GM19324 (cell line): ENCODE measurements around the gene KCNQ5.

Experiments
- ATAC-seq: cut with Tn5 transposase; IDR thresholded peaks from one replicate; pipeline ENCODE4 v1.9.1; 2021; ENCODE audit warnings: mild to moderate bottlenecking, moderate library complexity; ENCODE audit not compliant: unreplicated experiment, low FRiP score

Gene KCNQ5

DNA sequence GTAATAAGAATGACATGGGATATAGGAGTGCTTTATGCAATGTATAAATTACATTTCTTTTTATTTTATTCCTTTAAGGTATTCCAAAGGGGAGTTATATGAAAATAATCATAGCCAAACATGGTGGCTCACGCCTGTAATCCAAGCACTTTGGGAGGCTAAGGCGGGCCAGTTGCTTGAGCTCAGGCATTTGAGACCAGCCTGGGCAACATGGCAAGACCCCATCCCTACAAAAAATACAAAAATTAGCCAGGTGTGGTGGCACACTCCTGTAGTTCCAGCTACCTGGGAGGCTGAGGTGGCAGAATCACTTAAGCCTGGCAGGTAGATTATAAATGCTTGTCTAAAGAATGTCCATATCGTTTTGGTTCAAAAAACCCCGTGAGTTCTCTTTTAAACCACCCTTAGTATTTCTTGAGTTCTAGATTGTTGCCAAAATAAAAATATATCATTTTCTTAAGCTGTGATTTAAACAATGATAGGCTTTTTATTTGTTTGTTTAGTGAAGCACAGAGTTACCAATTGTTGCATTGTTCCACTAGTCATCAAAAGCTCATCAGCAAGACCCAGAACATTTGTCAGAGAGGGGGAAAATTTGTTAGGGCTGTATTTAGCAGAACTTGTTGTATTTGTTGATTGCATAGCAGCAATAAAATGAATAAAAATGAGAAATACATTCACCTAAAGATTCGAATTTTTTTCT is 457.2 kb downstream of the KCNQ5 start:
- no peak for ATAC-seq

DNA sequence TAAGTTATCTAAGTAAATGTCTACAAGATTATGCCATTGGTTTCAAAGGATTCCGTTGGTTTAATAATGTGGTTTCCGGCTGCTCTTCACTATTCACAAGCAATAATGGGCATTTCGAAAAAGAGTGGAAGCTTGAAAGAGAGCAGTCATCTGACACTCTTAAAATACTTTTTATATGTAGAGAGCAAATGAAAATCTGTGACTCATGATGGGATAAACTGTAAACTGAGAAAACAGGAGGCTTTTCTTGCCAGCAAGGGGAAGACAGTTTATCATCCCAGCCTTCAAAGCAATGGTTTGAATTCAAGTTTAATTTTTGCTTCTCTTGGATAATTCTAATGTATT is 457.7 kb downstream of the KCNQ5 start:
- ATAC-seq: no peak

DNA sequence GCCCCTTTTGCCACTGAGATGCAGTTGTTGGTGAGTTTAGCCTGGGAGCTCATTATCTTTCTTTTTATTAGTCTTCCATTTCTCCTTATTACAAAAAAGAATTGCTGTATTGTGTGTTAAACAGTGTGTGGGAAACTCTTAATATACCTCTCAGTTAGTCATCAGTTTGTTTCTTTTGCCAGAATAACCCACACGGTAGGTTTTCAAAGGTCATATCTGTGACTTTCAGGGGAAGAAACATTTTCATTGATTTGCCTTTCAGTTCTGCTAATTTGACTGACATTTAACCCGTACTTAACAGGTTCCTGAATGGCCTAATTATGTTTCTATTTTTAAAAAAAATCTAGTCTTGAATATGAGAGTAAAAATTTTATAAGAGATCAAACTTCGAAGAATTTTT is 458.1 kb downstream of the KCNQ5 start:
- no peak for ATAC-seq

DNA sequence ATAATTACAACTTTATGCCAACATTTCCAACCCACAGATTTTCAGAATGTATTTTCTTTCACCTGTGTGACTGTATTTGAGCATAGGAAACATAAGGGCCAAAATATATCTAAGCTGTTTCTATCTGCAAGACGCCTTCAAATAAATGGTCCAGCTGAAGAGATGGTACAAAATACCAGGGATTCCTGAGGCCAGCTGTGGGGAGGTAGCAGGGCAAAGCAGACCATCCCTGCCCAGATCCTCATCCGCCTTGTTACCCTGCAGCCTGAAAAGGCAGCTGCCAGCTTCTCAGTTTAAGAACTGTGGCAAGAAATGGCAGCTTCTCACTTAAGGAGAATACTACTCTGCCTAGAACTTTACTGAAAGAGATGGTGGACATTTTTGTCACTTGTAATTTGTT is 460.1 kb downstream of the KCNQ5 start:
- no peak for ATAC-seq

DNA sequence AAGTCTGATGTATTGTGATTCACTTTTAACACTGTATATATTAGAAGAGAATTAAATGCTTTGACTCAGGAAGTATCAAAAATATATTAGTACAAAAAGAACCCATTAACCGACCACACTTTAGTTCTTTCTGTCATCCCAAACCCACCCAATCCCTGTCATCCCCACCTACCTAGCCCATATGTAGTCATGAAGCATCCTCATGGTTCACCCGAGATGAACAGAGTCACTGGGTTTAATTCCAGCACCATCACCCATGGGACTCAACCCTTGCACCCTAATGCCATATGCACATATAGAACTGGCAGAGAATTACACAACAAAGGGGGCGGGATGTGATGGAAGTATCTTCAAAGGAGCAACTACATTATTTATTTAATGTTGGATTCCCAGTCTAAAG is 462.0 kb downstream of the KCNQ5 start:
- ATAC-seq: no peak

DNA sequence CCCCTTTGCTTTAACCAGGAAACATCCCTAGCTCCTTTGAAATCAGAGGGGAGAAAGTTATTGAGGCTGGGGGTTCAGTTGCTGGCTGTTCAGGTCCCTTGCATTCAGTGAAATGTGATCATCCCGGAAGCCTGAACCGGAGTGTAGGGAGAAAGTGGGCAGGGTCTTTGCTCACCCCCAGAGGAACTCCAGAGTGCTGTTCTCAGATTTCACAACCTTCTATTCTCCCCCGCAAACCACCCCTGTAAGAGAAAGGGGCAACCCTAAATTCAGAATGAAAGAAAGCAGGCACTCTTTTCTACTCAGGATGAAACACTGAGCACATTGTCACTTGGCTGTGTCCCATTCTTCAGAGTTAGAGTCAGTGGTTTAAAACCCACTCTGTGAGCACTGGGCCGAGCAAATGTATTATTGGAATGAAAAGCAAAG is 463.6 kb downstream of the KCNQ5 start:
- no peak for ATAC-seq

DNA sequence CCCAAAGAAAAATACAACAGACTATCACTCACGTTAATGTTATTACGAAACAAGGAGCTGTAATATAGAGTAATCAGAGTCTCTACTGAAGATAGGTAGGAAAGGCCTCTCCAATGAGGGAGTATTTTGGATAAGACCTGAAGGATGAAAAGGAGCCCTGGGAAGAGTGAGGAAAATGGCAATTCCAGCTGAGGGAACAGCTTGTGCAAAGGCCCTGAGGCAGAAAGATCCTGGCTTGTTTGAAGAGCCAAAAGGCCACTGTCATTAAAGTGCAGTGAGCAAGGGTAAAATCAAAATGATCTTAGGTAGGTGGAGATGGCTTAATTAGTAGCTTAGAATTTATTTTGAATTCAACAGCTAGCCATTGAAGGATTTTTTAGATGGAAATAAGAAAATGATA is 464.9 kb downstream of the KCNQ5 start:
- ATAC-seq: no peak

DNA sequence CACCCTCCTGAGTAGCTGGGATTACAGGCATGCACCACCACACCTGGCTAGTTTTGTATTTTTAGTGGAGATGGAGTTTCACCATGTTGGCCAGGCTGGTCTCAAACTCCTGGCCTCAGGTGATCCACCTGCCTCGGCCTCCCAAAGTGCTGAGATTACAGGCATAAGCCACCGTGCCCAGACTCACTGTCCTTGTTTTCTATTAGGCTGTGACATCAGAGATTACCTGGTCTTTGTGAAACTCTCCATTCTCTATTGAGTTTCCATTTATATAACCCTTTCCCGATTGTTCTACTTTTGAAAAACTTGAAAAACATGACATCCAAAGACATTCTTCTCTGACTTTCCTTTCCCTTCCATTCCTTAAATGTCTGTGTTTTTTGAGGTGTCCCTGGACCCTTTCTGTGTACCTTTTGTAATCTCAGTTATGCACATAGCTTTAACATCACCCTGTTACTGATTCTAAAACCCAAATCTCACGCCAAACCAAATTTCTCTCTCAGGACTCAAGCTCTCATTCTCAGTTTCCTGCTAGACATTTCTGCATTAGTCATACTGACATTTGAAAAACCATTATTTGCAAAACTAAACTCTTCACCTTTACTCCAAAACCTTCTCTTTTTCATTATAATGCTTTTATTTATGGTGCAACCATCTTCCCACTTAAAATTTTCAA is 466.4 kb downstream of the KCNQ5 start:
- ATAC-seq: no peak

DNA sequence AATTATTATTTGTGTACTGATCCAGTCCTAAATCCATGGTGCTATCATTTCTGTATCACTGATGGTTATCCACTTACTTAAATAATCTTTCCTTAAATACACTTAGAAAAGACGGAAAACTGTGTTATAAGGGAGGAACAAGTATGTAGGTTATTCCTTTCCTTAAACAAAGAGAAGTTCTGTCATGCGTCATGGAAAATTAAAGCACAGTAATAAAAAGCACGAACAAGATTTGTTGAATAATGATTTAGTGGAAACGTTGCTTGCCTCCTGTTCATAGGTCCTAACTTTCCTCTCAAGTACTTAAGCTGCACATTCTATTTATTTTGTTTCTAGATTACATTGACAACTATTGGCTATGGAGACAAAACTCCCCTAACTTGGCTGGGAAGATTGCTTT is 483.1 kb downstream of the KCNQ5 start:
- no peak for ATAC-seq

DNA sequence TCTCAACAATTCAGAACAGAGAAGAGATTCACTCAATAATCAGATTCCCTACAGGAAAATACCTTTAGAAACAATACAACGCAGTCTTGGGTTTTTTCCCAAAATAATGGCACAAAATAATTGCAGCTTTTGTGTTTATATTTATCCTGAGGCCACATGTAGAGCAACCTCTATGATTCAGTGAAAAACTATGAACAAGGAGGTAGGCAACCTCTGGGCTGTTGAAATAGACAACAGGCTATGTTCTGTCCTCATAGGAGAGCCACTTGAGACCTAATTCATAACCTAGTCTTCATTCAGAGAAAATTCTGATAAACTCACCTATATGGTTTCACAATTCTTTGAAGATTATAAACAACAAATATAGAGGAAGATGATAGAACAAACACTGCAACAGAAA is 485.2 kb downstream of the KCNQ5 start:
- ATAC-seq: no peak

DNA sequence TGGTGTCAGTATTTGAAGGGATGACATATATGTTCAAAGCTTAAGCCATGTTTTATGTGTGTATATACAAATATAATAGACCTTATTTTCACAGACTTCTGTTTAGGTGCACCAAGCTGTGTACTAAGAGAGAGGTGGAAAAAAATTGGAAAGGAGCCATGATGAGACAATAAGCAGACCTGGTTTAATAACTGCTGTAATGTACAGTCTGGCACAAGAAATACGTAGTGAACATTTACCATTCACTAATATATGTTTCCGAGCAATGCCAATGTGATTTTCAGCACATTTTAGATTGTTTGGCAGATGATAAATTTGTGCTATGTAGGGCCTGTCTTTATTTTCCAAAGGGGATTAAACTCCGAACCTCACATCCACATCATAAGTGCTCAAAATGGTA is 487.1 kb downstream of the KCNQ5 start:
- no peak for ATAC-seq

DNA sequence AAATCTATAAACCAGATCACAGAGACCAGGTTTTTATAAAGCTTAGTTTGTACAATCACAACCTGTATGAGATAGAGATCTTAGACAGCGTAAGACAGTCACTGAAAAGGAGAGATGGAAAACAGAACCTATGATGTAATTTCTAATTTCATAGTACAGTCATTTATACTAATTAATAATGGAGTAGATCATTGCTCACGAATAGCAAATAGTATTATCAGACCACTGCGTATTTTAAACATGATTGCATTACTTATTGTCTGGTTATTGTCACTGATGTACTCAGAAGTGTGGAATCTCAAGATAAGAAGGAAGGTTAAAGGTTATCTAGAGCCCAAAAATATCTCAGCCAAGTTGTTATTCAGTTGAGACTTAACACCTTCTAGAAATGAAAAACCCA is 487.8 kb downstream of the KCNQ5 start:
- ATAC-seq: no peak

DNA sequence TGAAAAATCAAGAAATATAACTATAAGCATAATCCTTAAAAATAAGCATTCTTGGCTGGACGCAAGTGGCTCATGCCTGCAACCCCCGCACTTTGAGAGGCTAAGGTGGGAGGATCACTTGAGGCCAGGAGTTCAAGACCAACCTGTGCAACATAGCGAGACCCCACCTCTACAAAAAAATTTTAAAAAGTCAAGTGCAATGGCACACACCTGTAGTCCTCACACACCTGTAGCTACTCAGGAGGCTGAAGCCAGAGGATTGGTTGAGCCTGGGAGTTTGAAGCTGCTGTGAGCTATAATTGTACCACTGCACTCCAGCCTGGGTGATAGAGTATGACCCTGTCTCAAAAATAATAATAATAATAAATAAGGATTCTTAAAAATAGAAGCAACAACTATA is 494.5 kb downstream of the KCNQ5 start:
- no peak for ATAC-seq

DNA sequence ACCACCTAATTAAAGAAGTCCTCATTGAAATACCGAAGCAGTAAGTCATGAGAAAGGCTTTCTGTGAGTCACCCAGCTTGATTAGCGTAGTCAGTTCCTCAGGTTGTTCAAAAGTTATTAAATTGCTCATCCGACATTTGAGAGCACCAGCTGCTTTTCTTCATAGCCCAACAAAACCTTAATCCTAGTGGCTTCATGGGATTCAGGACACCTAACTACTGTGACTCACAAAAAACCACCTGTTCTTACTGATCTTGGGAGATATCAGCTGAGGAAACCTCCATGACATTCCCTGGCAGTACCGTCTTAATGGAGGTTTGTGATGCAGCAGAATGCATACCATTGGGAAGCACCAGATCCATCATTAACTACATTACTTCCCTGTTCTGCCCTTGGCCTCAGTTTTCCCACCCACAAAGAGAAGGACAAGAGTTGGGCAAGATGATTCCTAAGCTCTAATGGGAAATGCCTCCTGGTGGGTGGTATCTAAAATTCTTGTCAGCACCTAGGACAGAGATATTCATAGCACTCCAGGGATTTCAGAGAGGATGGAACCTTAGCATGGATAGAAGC is 499.6 kb downstream of the KCNQ5 start:
- ATAC-seq: no peak

DNA sequence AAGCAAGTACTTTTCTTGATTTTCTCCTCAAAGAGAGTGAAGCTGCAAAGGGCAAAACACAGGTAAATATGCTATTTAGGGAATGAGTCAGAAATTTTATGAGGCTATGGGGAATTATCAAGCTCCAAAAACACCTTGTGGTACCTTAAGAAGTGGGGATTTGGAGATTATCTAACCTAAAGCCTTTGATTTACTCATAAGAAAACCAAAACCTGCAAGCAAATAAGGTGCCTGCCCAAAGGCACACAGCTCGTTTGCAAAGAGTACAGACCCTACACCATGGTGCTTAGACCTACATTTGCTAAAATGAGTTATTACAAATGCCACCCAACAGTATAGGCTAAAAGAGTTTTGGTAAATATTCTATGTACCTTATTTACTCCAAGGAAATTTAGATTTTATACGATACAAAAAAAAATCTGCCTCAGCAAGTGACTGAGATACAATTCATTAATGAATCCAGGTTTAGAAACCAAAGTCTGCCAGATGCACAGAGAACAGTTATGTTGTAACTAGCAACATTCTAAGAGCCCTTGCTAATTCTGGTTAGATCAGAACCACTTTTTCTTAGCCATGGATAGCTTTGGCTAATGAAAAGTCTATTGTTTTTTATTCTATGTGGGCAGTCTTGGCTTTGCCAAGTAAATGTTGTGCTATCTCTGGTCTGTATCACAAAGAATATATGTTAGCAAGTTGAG is 501.9 kb downstream of the KCNQ5 start:
- ATAC-seq: peak; percentile 61

DNA sequence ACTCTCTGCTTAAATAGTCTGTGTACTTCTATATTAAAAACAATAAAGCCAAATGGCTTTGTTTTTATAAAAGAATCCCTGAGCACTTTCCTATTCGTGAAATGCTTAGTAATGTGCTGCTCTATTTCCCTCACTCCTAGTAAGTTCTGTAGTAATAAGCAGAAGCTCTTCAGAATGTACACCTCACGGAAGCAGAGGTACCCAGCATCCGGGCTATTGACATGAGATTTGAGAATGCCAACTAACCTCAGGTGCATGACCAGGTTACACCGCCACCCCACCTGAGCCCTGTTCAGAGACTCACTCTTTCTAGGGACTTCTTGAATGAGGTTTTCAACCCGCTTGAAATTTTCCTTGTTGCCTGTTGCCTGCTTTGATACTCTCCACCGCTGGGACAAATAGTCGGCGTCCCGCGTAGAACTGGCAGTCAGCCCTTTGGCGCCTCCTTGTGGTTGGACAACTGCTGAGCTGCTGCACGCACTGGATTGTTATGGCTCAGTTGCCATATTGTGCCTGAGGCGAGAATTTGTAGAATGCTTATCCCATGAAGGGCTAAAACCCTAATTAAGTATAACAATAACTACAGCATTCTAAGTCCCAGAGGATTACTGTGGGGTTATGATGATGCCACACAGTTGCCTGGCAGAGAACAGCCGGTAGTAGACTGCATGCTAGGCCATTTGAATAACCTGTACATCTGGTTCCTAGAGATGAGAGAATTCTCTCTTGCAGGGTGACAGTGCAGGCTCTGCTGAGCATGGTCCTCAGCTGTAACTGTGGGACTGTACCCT is 508.0 kb downstream of the KCNQ5 start:
- ATAC-seq: peak; percentile 93

DNA sequence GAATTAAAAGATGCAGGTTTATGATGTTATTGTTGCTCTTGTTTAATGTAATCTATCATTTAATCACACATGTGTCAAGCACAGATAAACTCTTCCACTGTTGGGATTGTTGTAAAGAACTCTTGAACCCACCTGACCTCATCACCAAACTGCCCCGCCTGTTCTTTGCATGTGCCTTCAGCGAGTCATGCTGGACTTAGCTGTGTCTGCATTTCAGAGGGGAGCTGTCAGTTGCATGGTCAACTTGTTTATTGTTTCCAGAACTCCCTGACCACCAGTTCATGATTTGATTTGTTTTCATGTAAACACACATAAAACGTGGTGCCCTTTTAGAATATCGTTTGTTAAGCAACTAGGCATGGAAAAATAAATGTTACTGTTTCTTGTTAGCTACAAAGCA is 509.8 kb downstream of the KCNQ5 start:
- no peak for ATAC-seq

DNA sequence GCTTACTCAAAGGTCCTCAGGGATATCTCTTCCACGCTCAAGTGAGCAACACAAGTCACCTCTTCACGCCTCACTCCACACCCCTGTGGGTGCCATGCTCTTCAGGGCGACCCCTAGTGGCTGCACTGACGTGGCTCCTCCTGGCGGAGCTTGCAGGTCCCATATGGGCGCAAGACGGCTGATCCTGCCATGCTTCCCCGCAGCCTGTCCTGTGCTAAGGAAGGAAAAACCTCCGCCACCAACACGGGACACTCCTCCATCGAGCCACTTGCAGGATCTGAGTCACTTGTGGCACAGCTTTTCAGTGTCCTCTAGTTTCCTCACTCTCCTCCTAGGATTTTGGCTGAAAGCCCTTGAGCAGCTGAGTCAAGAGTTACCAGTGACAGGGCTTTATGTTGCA is 512.7 kb downstream of the KCNQ5 start:
- ATAC-seq: no peak

DNA sequence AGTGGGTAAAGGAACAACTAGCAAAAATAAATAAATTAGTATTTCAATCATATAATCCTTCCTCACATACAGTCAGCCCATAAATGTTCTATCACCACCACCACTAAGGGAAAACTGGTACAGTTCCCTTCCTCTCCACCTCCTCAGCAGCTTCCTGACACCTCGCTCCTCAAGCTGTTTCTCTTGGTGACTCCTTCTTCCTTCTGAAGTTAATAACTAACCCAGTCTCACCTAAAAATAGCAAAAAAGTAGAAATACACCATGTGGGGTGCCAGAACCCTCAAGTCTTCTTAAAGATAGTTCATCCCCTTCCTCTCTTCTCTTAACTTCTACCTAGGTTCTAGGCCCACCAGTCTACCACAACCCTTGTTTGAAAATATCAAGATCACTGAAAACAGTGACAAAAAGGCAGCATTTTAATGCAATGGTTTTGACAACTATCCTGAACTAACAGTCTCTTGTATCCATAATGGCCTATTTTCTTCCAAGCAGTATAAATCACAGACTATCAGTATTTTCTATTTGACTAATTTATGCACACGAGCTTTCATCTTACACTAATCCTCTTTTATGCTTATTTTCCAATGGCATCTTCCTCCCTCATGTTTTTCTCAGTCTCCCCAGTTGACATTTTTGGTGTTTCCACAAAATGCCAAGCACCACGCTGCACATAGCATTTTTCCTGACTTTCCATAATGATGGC is 518.0 kb downstream of the KCNQ5 start:
- no peak for ATAC-seq

DNA sequence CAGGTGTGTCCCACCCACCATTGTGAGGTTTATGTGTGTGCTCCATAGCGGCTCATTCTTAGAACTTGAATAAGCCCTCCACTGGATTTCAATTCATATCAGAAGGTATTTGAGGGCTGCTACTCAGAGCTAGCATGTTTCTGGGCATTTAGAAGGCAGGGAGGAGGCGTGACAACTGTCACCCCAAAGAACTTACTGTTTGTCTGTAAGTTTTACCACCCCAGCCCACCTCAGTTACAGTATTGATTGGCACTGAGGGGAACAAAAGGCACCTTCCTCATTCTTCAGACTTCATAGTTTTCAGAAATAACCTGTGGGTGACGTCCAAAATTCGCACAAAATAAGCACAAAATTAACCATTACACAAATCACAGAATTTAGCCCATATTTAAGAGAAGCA is 521.7 kb downstream of the KCNQ5 start:
- no peak for ATAC-seq
